Activated CD8-positive, alpha-beta T cell treated with anti-CD3 and anti-CD28 coated beads for 36 hours (primary cell): Measurements from ENCODE around the gene CDKN1C. TPM values are rescaled to one million over a fixed set of nuclear protein-coding genes. Genes with fewer than 3 reads are reported as not detected.

Experiments
- ATAC-seq: fragments of 200-7000 bp; cut with Tn5 transposase; one replicate; pipeline ENCODE4 v1.10.0; 2021; ENCODE audit warnings: mild to moderate bottlenecking, moderate library complexity
- CTCF ChIA-PET: fragments of 350-600 bp; sonication (Branson Sonifier 250); formaldehyde crosslinking; loops from one replicate; lab custom pipeline; 2021; ENCODE audit warnings: antibody characterized with exemption; lab: Charles Lee
- POLR2A ChIA-PET: fragments of 350-600 bp; sonication (Branson Sonifier 250); formaldehyde crosslinking; loops from one replicate; lab custom pipeline; 2021; ENCODE audit warnings: antibody characterized with exemption; lab: Charles Lee
- DNase-seq: peaks from one replicate; pipeline ENCODE4 v3.0.0-alpha.2; 2020
- H3K27ac Mint-ChIP-seq: one replicate; pipeline ENCODE4 v1.8.0; 2021; ENCODE audit warnings: mild to moderate bottlenecking, mixed read lengths
- H3K27me3 Mint-ChIP-seq: one replicate; pipeline ENCODE4 v1.8.0; 2021; ENCODE audit warnings: mixed read lengths
- H3K36me3 Mint-ChIP-seq: one replicate; pipeline ENCODE4 v1.8.0; 2021; ENCODE audit warnings: low read depth, mixed read lengths
- H3K4me1 Mint-ChIP-seq: one replicate; pipeline ENCODE4 v1.8.0; 2021; ENCODE audit warnings: low read depth, mixed read lengths
- H3K4me3 Mint-ChIP-seq: one replicate; pipeline ENCODE4 v1.8.0; 2021; ENCODE audit warnings: mild to moderate bottlenecking, moderate library complexity, mixed read lengths
- H3K9me3 Mint-ChIP-seq: one replicate; pipeline ENCODE4 v1.8.0; 2021; ENCODE audit warnings: mixed read lengths
- CTCF ChIP-seq: fragments of 200-600 bp; IDR thresholded peaks from one replicate; pipeline ENCODE4 v1.8.0; 2022; ENCODE audit warnings: antibody characterized with exemption, mild to moderate bottlenecking
- intact Hi-C: fragments of 100-400 bp; cut with micrococcal nuclease; formaldehyde crosslinking; loops from one replicate; pipeline ENCODE4 v1.10.0; 2022
- total RNA-seq, 2 experiments: library from RNA; stranded (reverse); gene quantifications; one replicate each; pipeline ENCODE4 v1.2.3, GENCODE V29; 2021

The CDKN1C gene
- total RNA-seq, 2 experiments from 2014 or later, result 1.6 TPM

- no peak overlapping the region for H3K4me3 Mint-ChIP-seq
- no peak for DNase-seq
- no peak for ATAC-seq
- no peak for TF ChIP-seq CTCF
- ChIA-PET POLR2A (interaction anchor here (1.9 kb wide), 1 partner anchor 14 kb away, joined by 5 read pairs; no protein-coding TSS in a partner anchor), CTCF (interaction anchor here (2.0 kb wide), 1 partner anchor 13 kb away, joined by 11 read pairs; no protein-coding TSS in a partner anchor)
- intact Hi-C loops, result no loop called here
- H3K4me1 Mint-ChIP-seq, result peaks cover 7% of the 10 kb centered on the region
- no peak overlapping the region for H3K27ac Mint-ChIP-seq
- H3K36me3 Mint-ChIP-seq, result no peaks in the 10 kb centered on the region
- no peaks in the 10 kb centered on the region for H3K9me3 Mint-ChIP-seq
- H3K27me3 Mint-ChIP-seq, result no peaks in the 10 kb centered on the region
Measured at GRCh38 chr11:2916892-2917645, 31.5 kb upstream of the CDKN1C start.

- DNase-seq (no peak), ATAC-seq (no peak)
- POLR2A ChIA-PET, result interaction anchor here (1.9 kb wide), 1 partner anchor 13 kb away, joined by 5 read pairs; no protein-coding TSS in a partner anchor
- intact Hi-C loops, result no loop called here
- no peak for TF ChIP-seq CTCF
- no peaks in the 10 kb centered on the region for H3K27me3 Mint-ChIP-seq
- no peak overlapping the region for H3K27ac Mint-ChIP-seq
- H3K4me3 Mint-ChIP-seq, result no peak overlapping the region
- CTCF ChIA-PET, result interaction anchor here (0.9 kb wide), 1 partner anchor 16 kb away, joined by 3 read pairs; no protein-coding TSS in a partner anchor
- H3K36me3 Mint-ChIP-seq, result no peaks in the 10 kb centered on the region
- peaks cover 7% of the 10 kb centered on the region for H3K4me1 Mint-ChIP-seq
- no peaks in the 10 kb centered on the region for H3K9me3 Mint-ChIP-seq
Measured at GRCh38 chr11:2916114-2916891, 30.7 kb upstream of the CDKN1C start.

- ChIA-PET POLR2A (interaction anchor here (0.9 to 1.9 kb wide), 2 partner anchors 11 to 12 kb away, joined by 3 to 5 read pairs; no protein-coding TSS in a partner anchor), CTCF (interaction anchor here (0.6 to 0.9 kb wide), 3 partner anchors 14 to 382 kb away, joined by 3 read pairs; partner anchors contain the start of gene PHLDA2)
- intact Hi-C loops, result no loop called here
- Mint-ChIP-seq H3K4me3 (no peak overlapping the region), H3K27me3 (no peaks in the 10 kb centered on the region), H3K9me3 (no peaks in the 10 kb centered on the region), H3K27ac (no peak overlapping the region), H3K4me1 (peaks cover 7% of the 10 kb centered on the region), H3K36me3 (no peaks in the 10 kb centered on the region)
- no peak for DNase-seq
- no peak for TF ChIP-seq CTCF
- no peak for ATAC-seq
Measured at GRCh38 chr11:2915473-2915872, 29.9 kb upstream of the CDKN1C start.

GRCh38 chr11:2914455-2915195 lies 29.1 kb upstream of the CDKN1C start:
- ChIA-PET POLR2A (interaction anchor here (0.6 to 1.9 kb wide), 3 partner anchors 11 to 69 kb away, joined by 3 to 5 read pairs (median 3); no protein-coding TSS in a partner anchor), CTCF (interaction anchor here (0.6 to 0.9 kb wide), 2 partner anchors 15 to 382 kb away, joined by 3 read pairs; partner anchors contain the start of gene PHLDA2)
- no peak for TF ChIP-seq CTCF
- intact Hi-C loops, result no loop called here
- no peak for DNase-seq
- peaks cover 7% of the 10 kb centered on the region for H3K4me1 Mint-ChIP-seq
- no peaks in the 10 kb centered on the region for H3K27me3 Mint-ChIP-seq
- H3K9me3 Mint-ChIP-seq, result no peaks in the 10 kb centered on the region
- no peaks in the 10 kb centered on the region for H3K36me3 Mint-ChIP-seq
- H3K4me3 Mint-ChIP-seq, result no peak overlapping the region
- no peak for ATAC-seq
- H3K27ac Mint-ChIP-seq, result no peak overlapping the region
